Parathyroid adenoma (tissue), 2 donors: ENCODE data around the gene ST6GALNAC5.

Source experiments
- H2AFZ ChIP-seq: fragments of 300-600 bp; sonication (generic); one replicate; pipeline ENCODE4 v1.7.0; 2017; ENCODE audit warnings: antibody characterized with exemption, mild to moderate bottlenecking
- H3K27ac ChIP-seq: fragments of 300-600 bp; sonication (generic); one replicate; pipeline ENCODE4 v1.7.0; 2017
- H3K27me3 ChIP-seq: fragments of 300-600 bp; sonication (generic); one replicate; pipeline ENCODE4 v1.7.0; 2017; ENCODE audit warnings: low read length; ENCODE audit not compliant: control insufficient read depth, insufficient read depth
- H3K36me3 ChIP-seq: fragments of 300-600 bp; sonication (generic); one replicate; pipeline ENCODE4 v1.7.0; 2017; ENCODE audit warnings: low read length; ENCODE audit not compliant: control insufficient read depth, insufficient read depth
- H3K4me1 ChIP-seq: fragments of 300-600 bp; sonication (generic); one replicate; pipeline ENCODE4 v1.7.0; 2017; ENCODE audit warnings: control low read depth
- H3K4me2 ChIP-seq: fragments of 300-600 bp; sonication (generic); one replicate; pipeline ENCODE4 v1.7.0; 2017; ENCODE audit warnings: low read length
- H3K4me3 ChIP-seq: fragments of 300-600 bp; sonication (generic); one replicate; pipeline ENCODE4 v1.7.0; 2017; ENCODE audit warnings: low read depth, low read length
- H3K79me2 ChIP-seq: fragments of 300-600 bp; sonication (generic); one replicate; pipeline ENCODE4 v1.7.0; 2017; ENCODE audit warnings: control low read depth
- H3K9ac ChIP-seq: fragments of 300-600 bp; sonication (generic); one replicate; pipeline ENCODE4 v1.7.0; 2017; ENCODE audit warnings: mild to moderate bottlenecking
- H3K9me3 ChIP-seq: fragments of 300-600 bp; sonication (generic); one replicate; pipeline ENCODE4 v1.7.0; 2017; ENCODE audit warnings: low read length; ENCODE audit not compliant: control insufficient read depth
- CTCF ChIP-seq: fragments of 300-600 bp; sonication (generic); IDR thresholded peaks from one replicate; pipeline ENCODE4 v1.7.0; 2017; ENCODE audit warnings: antibody characterized with exemption, mild to moderate bottlenecking
- donor health status: primary hyperparathyroidism.

ST6GALNAC5 gene

GRCh38 chr1:76835203-76835602 is 32.1 kb upstream of the ST6GALNAC5 start:
- Histone ChIP-seq H3K4me2 (no peak overlapping the region), H3K4me1 (no peaks in the 10 kb centered on the region), H3K9me3 (no peaks in the 10 kb centered on the region), H3K27me3 (no peaks in the 10 kb centered on the region), H2AFZ (no peak overlapping the region), H3K36me3 (no peaks in the 10 kb centered on the region), H3K79me2 (no peaks in the 10 kb centered on the region), H3K9ac (no peak overlapping the region), H3K27ac (no peak overlapping the region), H3K4me3 (no peak overlapping the region)
- no peak for TF ChIP-seq CTCF

GRCh38 chr1:76840278-76840677 is 27.0 kb upstream of the ST6GALNAC5 start:
- no peak overlapping the region for H3K9ac ChIP-seq
- no peaks in the 10 kb centered on the region for H3K27me3 ChIP-seq
- no peak for TF ChIP-seq CTCF
- no peaks in the 10 kb centered on the region for H3K36me3 ChIP-seq
- H3K79me2 ChIP-seq = no peaks in the 10 kb centered on the region
- no peak overlapping the region for H2AFZ ChIP-seq
- no peaks in the 10 kb centered on the region for H3K4me1 ChIP-seq
- H3K9me3 ChIP-seq = no peaks in the 10 kb centered on the region
- H3K4me3 ChIP-seq = no peak overlapping the region
- H3K4me2 ChIP-seq = no peak overlapping the region
- no peak overlapping the region for H3K27ac ChIP-seq

GRCh38 chr1:76841460-76841859 is 25.8 kb upstream of the ST6GALNAC5 start:
- Histone ChIP-seq H3K27ac (no peak overlapping the region), H3K27me3 (no peaks in the 10 kb centered on the region), H3K36me3 (no peaks in the 10 kb centered on the region), H3K4me1 (no peaks in the 10 kb centered on the region), H3K9me3 (no peaks in the 10 kb centered on the region), H2AFZ (no peak overlapping the region), H3K4me2 (no peak overlapping the region), H3K4me3 (no peak overlapping the region), H3K9ac (no peak overlapping the region), H3K79me2 (no peaks in the 10 kb centered on the region)
- no peak for TF ChIP-seq CTCF

GRCh38 chr1:76843821-76844464 is 23.3 kb upstream of the ST6GALNAC5 start:
- Histone ChIP-seq H3K27ac (no peak overlapping the region), H3K9ac (no peak overlapping the region), H2AFZ (no peak overlapping the region), H3K4me1 (no peaks in the 10 kb centered on the region), H3K4me2 (no peak overlapping the region), H3K9me3 (no peaks in the 10 kb centered on the region), H3K36me3 (no peaks in the 10 kb centered on the region), H3K79me2 (no peaks in the 10 kb centered on the region), H3K27me3 (no peaks in the 10 kb centered on the region), H3K4me3 (no peak overlapping the region)
- TF ChIP-seq CTCF = no peak

- TF ChIP-seq CTCF = no peak
- Histone ChIP-seq H3K4me2 (no peak overlapping the region), H3K36me3 (no peaks in the 10 kb centered on the region), H2AFZ (no peak overlapping the region), H3K27ac (no peak overlapping the region), H3K4me1 (no peaks in the 10 kb centered on the region), H3K79me2 (no peaks in the 10 kb centered on the region), H3K9ac (no peak overlapping the region), H3K27me3 (no peaks in the 10 kb centered on the region), H3K4me3 (no peak overlapping the region), H3K9me3 (no peaks in the 10 kb centered on the region)
Measured at GRCh38 chr1:76854255-76854654, 13.0 kb upstream of the ST6GALNAC5 start.
